Astrocyte (in vitro differentiated cells and primary cell): ENCODE results near the gene FAM180A. TPM values are rescaled to one million over a fixed set of nuclear protein-coding genes. Genes with fewer than 3 reads are reported as not detected.

ENCODE experiments used
- DNase-seq: peaks from one replicate; pipeline ENCODE4 v3.0.0-alpha.2; 2010; ENCODE audit warnings: low read depth
- FAIRE-seq: peaks from 2 replicates; lab custom pipeline; 2011; peaks lifted over from hg19 to GRCh38; lab: Jason Lieb, UNC
- H2AFZ ChIP-seq: 2 replicates; pipeline ENCODE4 v1.6.0; 2012; ENCODE audit warnings: low read depth, low read length, inconsistent platforms
- H3K27ac ChIP-seq: 2 replicates; pipeline ENCODE4 v1.5.1; 2011; ENCODE audit warnings: low read depth, low read length, inconsistent platforms
- H3K27me3 ChIP-seq: 2 replicates; pipeline ENCODE4 v1.6.0; 2011; ENCODE audit warnings: low read length, inconsistent platforms; ENCODE audit not compliant: insufficient read depth
- H3K36me3 ChIP-seq: 2 replicates; pipeline ENCODE4 v1.5.1; 2011; ENCODE audit warnings: low read length, inconsistent platforms; ENCODE audit not compliant: insufficient read depth
- H3K4me1 ChIP-seq: 2 replicates; pipeline ENCODE4 v1.5.1; 2011; ENCODE audit warnings: low read length, inconsistent platforms; ENCODE audit not compliant: insufficient read depth
- H3K4me2 ChIP-seq: 2 replicates; pipeline ENCODE4 v1.6.0; 2012; ENCODE audit warnings: low read length, inconsistent platforms
- H3K4me3 ChIP-seq: 2 replicates; pipeline ENCODE4 v1.5.1; 2011; ENCODE audit warnings: low read depth, mild to moderate bottlenecking, low read length, inconsistent platforms; ENCODE audit not compliant: insufficient read depth
- H3K79me2 ChIP-seq: 2 replicates; pipeline ENCODE4 v1.6.0; 2012; ENCODE audit warnings: mild to moderate bottlenecking, low read length, inconsistent platforms; ENCODE audit not compliant: insufficient read depth
- H3K9ac ChIP-seq: 2 replicates; pipeline ENCODE4 v1.6.0; 2012; ENCODE audit warnings: mild to moderate bottlenecking, low read length, inconsistent platforms
- H3K9me3 ChIP-seq: 2 replicates; pipeline ENCODE4 v1.5.1; 2012; ENCODE audit warnings: low read depth, mild to moderate bottlenecking, low read length, inconsistent platforms; ENCODE audit not compliant: insufficient read depth
- H4K20me1 ChIP-seq: 2 replicates; pipeline ENCODE4 v1.6.0; 2012; ENCODE audit warnings: low read length, inconsistent platforms; ENCODE audit not compliant: insufficient read depth
- H3K27ac Mint-ChIP-seq: one replicate; pipeline ENCODE4 v1.8.0; 2021; ENCODE audit warnings: mild to moderate bottlenecking, mixed read lengths; ENCODE audit not compliant: unreplicated experiment
- H3K27me3 Mint-ChIP-seq: one replicate; pipeline ENCODE4 v1.8.0; 2021; ENCODE audit warnings: low read depth, mixed read lengths; ENCODE audit not compliant: unreplicated experiment
- H3K36me3 Mint-ChIP-seq: one replicate; pipeline ENCODE4 v1.8.0; 2021; ENCODE audit warnings: low read depth, mixed read lengths; ENCODE audit not compliant: unreplicated experiment
- H3K4me1 Mint-ChIP-seq: one replicate; pipeline ENCODE4 v1.8.0; 2021; ENCODE audit warnings: low read depth, mixed read lengths; ENCODE audit not compliant: unreplicated experiment
- H3K4me3 Mint-ChIP-seq: one replicate; pipeline ENCODE4 v1.8.0; 2021; ENCODE audit warnings: mild to moderate bottlenecking, moderate library complexity, mixed read lengths; ENCODE audit not compliant: unreplicated experiment
- H3K9me3 Mint-ChIP-seq: one replicate; pipeline ENCODE4 v1.8.0; 2021; ENCODE audit warnings: mild to moderate bottlenecking, mixed read lengths; ENCODE audit not compliant: unreplicated experiment
- CTCF ChIP-seq: IDR thresholded peaks from 2 replicates; pipeline ENCODE4 v1.5.1; 2011; ENCODE audit warnings: low read depth, mild to moderate bottlenecking, inconsistent platforms, low read length, moderate library complexity; ENCODE audit not compliant: insufficient read depth
- EZH2 ChIP-seq: IDR thresholded peaks from 2 replicates; pipeline ENCODE4 v1.6.1; 2012; ENCODE audit warnings: mild to moderate bottlenecking, low read length, inconsistent platforms; ENCODE audit not compliant: insufficient read depth
- total RNA-seq: library from RNA; stranded (reverse); gene quantifications from 2 replicates; pipeline ENCODE4 v1.2.1, GENCODE V29; 2021

The FAM180A gene
- total RNA-seq, 1 donor from 2014 or later, result not detected

GRCh38 chr7:135771961-135772638 lies 23.5 kb upstream of the FAM180A start:
- Mint-ChIP-seq H3K27me3 (peaks cover 4% of the 10 kb centered on the region), H3K4me1 (peaks cover 27% of the 10 kb centered on the region), H3K9me3 (no peaks in the 10 kb centered on the region), H3K4me3 (no peak overlapping the region), H3K27ac (peak overlapping the region; percentile 95), H3K36me3 (no peaks in the 10 kb centered on the region)
- peak; percentile 90 for DNase-seq
- peak overlapping the region; percentile 23 for H3K27ac ChIP-seq
- no peak overlapping the region for H3K9ac ChIP-seq
- H3K4me1 ChIP-seq, result peaks cover 19% of the 10 kb centered on the region
- no peaks in the 10 kb centered on the region for H3K27me3 ChIP-seq
- no peak for FAIRE-seq
- H3K4me2 ChIP-seq, result no peak overlapping the region
- no peak for TF ChIP-seq CTCF
- no peak for TF ChIP-seq EZH2
- no peaks in the 10 kb centered on the region for H4K20me1 ChIP-seq
- H3K4me3 ChIP-seq, result no peak overlapping the region
- H2AFZ ChIP-seq, result peak overlapping the region; percentile 13
- H3K9me3 ChIP-seq, result no peaks in the 10 kb centered on the region
- H3K79me2 ChIP-seq, result no peaks in the 10 kb centered on the region
- no peaks in the 10 kb centered on the region for H3K36me3 ChIP-seq

- H3K9me3 Mint-ChIP-seq, result no peaks in the 10 kb centered on the region
- no peak overlapping the region for H2AFZ ChIP-seq
- H4K20me1 ChIP-seq, result no peaks in the 10 kb centered on the region
- peaks cover 31% of the 10 kb centered on the region for H3K4me1 Mint-ChIP-seq
- FAIRE-seq (no peak), DNase-seq (no peak)
- no peak overlapping the region for H3K9ac ChIP-seq
- no peak overlapping the region for H3K4me2 ChIP-seq
- H3K27ac ChIP-seq, result no peak overlapping the region
- TF ChIP-seq CTCF (no peak), EZH2 (no peak)
- peaks cover 4% of the 10 kb centered on the region for H3K27me3 Mint-ChIP-seq
- peaks cover 19% of the 10 kb centered on the region for H3K4me1 ChIP-seq
- no peak overlapping the region for H3K4me3 ChIP-seq
- no peaks in the 10 kb centered on the region for H3K79me2 ChIP-seq
- H3K4me3 Mint-ChIP-seq, result no peak overlapping the region
- H3K9me3 ChIP-seq, result no peaks in the 10 kb centered on the region
- no peaks in the 10 kb centered on the region for H3K36me3 ChIP-seq
- peak overlapping the region; percentile 26 for H3K27ac Mint-ChIP-seq
- no peaks in the 10 kb centered on the region for H3K27me3 ChIP-seq
- H3K36me3 Mint-ChIP-seq, result no peaks in the 10 kb centered on the region
These were observed 22.4 kb upstream of the FAM180A start for GRCh38 chr7:135771051-135771450.

- Histone ChIP-seq H4K20me1 (no peaks in the 10 kb centered on the region), H3K79me2 (no peaks in the 10 kb centered on the region), H3K4me2 (no peak overlapping the region), H3K36me3 (no peaks in the 10 kb centered on the region), H3K9me3 (no peaks in the 10 kb centered on the region), H3K27ac (no peak overlapping the region), H2AFZ (no peak overlapping the region), H3K4me1 (peaks cover 19% of the 10 kb centered on the region), H3K27me3 (no peaks in the 10 kb centered on the region), H3K4me3 (no peak overlapping the region), H3K9ac (no peak overlapping the region)
- DNase-seq (no peak), FAIRE-seq (no peak)
- Mint-ChIP-seq H3K36me3 (no peaks in the 10 kb centered on the region), H3K27me3 (peaks cover 4% of the 10 kb centered on the region), H3K9me3 (no peaks in the 10 kb centered on the region), H3K4me3 (no peak overlapping the region), H3K27ac (no peak overlapping the region), H3K4me1 (peaks cover 31% of the 10 kb centered on the region)
- TF ChIP-seq CTCF, result no peak
- TF ChIP-seq EZH2, result no peak
These were observed 21.6 kb upstream of the FAM180A start for GRCh38 chr7:135770139-135770710.
